Calu3 (cell line): Measurements from ENCODE around the gene PCDHGA7. TPM values are rescaled to one million over a fixed set of nuclear protein-coding genes. Genes with fewer than 3 reads are reported as not detected.
"Not testable (repeated sequence)": the region's sequence is repeated elsewhere in the genome, so short reads cannot be mapped to it uniquely, and the experiment has no call there.

ENCODE experiments used
- BruUV-seq: library from RNA; stranded (reverse); fragments of 400-500 nt; replicated peaks from 2 replicates; lab custom pipeline; 2021; lab: Mats Ljungman, UMichigan
- CTCF ChIA-PET: fragments of 300-600 bp; sonication (Branson Sonifier 250); formaldehyde crosslinking; loops from one replicate; lab custom pipeline; 2022; ENCODE audit warnings: antibody characterized with exemption; lab: Charles Lee
- DNase-seq: peaks from one replicate; pipeline ENCODE4 v3.0.0; 2022
- H3K27ac Mint-ChIP-seq: one replicate; pipeline ENCODE4 v1.8.0; 2022; ENCODE audit warnings: mixed read lengths; ENCODE audit not compliant: unreplicated experiment
- H3K27me3 Mint-ChIP-seq: one replicate; pipeline ENCODE4 v1.8.0; 2022; ENCODE audit warnings: mixed read lengths; ENCODE audit not compliant: unreplicated experiment
- H3K36me3 Mint-ChIP-seq: one replicate; pipeline ENCODE4 v1.8.0; 2022; ENCODE audit warnings: mild to moderate bottlenecking, moderate library complexity, mixed read lengths; ENCODE audit not compliant: insufficient read depth, unreplicated experiment
- H3K4me1 Mint-ChIP-seq: one replicate; pipeline ENCODE4 v1.8.0; 2022; ENCODE audit warnings: mild to moderate bottlenecking, low read depth, mixed read lengths; ENCODE audit not compliant: unreplicated experiment
- H3K4me3 Mint-ChIP-seq: one replicate; pipeline ENCODE4 v1.8.0; 2022; ENCODE audit warnings: mild to moderate bottlenecking, low read depth, moderate library complexity, mixed read lengths; ENCODE audit not compliant: unreplicated experiment
- H3K9me3 Mint-ChIP-seq: one replicate; pipeline ENCODE4 v1.8.0; 2022; ENCODE audit warnings: low read depth, mixed read lengths; ENCODE audit not compliant: unreplicated experiment
- intact Hi-C: fragments of 100-400 bp; cut with micrococcal nuclease; formaldehyde crosslinking; loops from one replicate; pipeline ENCODE4 v1.10.0; 2022; ENCODE audit not compliant: unreplicated experiment
- total RNA-seq: library from RNA; stranded (reverse); gene quantifications from 2 replicates; pipeline ENCODE4 v1.2.3, GENCODE V29; 2022
- TF ChIP-seq, protein P1 (sequence below): fragments of 200-600 bp; IDR thresholded peaks from one replicate; pipeline ENCODE4 v1.8.0; 2022; ENCODE audit warnings: antibody characterized with exemption; ENCODE audit not compliant: unreplicated experiment

The PCDHGA7 gene
- total RNA-seq, 1 experiment from 2014 or later = 0.90 TPM

GRCh38 chr5:141343242-141343952 is 39.1 kb upstream of the PCDHGA7 start, which contains the start of gene PCDHGA3:
PCDHGA3 (plus strand) TSS chr5:141343829; CDS start chr5:141344034, 205 bp downstream.
- no TSS peak for BruUV-seq
- no peak within 1 kb of the TSS for H3K4me3 Mint-ChIP-seq
- no peaks in the 10 kb centered on the region for H3K27me3 Mint-ChIP-seq
- H3K27ac Mint-ChIP-seq = no peak within 1 kb of the TSS
- TF ChIP-seq, protein P1, sequence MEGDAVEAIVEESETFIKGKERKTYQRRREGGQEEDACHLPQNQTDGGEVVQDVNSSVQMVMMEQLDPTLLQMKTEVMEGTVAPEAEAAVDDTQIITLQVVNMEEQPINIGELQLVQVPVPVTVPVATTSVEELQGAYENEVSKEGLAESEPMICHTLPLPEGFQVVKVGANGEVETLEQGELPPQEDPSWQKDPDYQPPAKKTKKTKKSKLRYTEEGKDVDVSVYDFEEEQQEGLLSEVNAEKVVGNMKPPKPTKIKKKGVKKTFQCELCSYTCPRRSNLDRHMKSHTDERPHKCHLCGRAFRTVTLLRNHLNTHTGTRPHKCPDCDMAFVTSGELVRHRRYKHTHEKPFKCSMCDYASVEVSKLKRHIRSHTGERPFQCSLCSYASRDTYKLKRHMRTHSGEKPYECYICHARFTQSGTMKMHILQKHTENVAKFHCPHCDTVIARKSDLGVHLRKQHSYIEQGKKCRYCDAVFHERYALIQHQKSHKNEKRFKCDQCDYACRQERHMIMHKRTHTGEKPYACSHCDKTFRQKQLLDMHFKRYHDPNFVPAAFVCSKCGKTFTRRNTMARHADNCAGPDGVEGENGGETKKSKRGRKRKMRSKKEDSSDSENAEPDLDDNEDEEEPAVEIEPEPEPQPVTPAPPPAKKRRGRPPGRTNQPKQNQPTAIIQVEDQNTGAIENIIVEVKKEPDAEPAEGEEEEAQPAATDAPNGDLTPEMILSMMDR = no peak
- DNase-seq = no peak
- H3K9me3 Mint-ChIP-seq = peaks cover 23% of the 10 kb centered on the region
- CTCF ChIA-PET = no interaction called here
- H3K36me3 Mint-ChIP-seq = no peaks in the 10 kb centered on the region
- intact Hi-C loops = no loop called here
- H3K4me1 Mint-ChIP-seq = no peaks in the 10 kb centered on the region

- Mint-ChIP-seq H3K9me3 (peaks cover 19% of the 10 kb centered on the region), H3K4me1 (no peaks in the 10 kb centered on the region), H3K4me3 (no peak overlapping the region), H3K27ac (no peak overlapping the region), H3K36me3 (no peaks in the 10 kb centered on the region), H3K27me3 (no peaks in the 10 kb centered on the region)
- DNase-seq = no peak
- TF ChIP-seq, protein P1 = no peak
- intact Hi-C loops = no loop called here
- BruUV-seq = no TSS peak
- CTCF ChIA-PET = no interaction called here
These were observed 38.5 kb upstream of the PCDHGA7 start for GRCh38 chr5:141343953-141344463.

GRCh38 chr5:141345327-141345726 is 37.2 kb upstream of the PCDHGA7 start:
- CTCF ChIA-PET = no interaction called here

DNA sequence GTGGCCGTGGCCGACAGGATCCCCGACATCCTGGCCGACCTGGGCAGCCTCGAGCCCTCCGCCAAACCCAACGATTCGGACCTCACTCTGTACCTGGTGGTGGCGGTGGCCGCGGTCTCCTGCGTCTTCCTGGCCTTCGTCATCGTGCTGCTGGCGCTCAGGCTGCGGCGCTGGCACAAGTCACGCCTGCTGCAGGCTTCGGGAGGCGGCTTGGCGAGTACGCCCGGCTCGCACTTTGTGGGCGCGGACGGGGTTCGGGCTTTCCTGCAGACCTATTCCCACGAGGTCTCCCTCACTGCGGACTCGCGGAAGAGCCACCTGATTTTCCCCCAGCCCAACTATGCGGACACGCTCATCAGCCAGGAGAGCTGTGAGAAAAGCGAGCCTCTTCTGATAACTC is 36.5 kb upstream of the PCDHGA7 start:
- H3K27ac Mint-ChIP-seq, intact Hi-C loops, DNase-seq, H3K27me3 Mint-ChIP-seq, H3K4me3 Mint-ChIP-seq, H3K4me1 Mint-ChIP-seq, H3K36me3 Mint-ChIP-seq, BruUV-seq, CTCF ChIA-PET: not testable (repeated sequence)
- H3K9me3 Mint-ChIP-seq = peaks cover 19% of the 10 kb centered on the region

More at GRCh38 chr5:141345327-141345726, 37.2 kb upstream of the PCDHGA7 start:
- Mint-ChIP-seq H3K27ac (no peak overlapping the region), H3K4me1 (no peaks in the 10 kb centered on the region), H3K4me3 (no peak overlapping the region), H3K27me3 (no peaks in the 10 kb centered on the region), H3K36me3 (peaks cover 3% of the 10 kb centered on the region), H3K9me3 (peaks cover 19% of the 10 kb centered on the region)
- intact Hi-C loops = no loop called here
- TF ChIP-seq, protein P1 = no peak
- BruUV-seq = no TSS peak
- DNase-seq = no peak
